Muscle of leg (tissue), 11 donors: ENCODE data around the gene KANSL1. TPM values are rescaled to one million over a fixed set of nuclear protein-coding genes. Genes with fewer than 3 reads are reported as not detected.

Experiments used
- DNase-seq: peaks from one replicate; pipeline ENCODE4 v3.0.0; 2013
- H3K27ac ChIP-seq: one replicate; pipeline ENCODE4 v1.5.1; 2013; ENCODE audit warnings: mild to moderate bottlenecking, low read length, control low read depth
- H3K27me3 ChIP-seq: one replicate; pipeline ENCODE4 v1.6.1; 2013; ENCODE audit warnings: low read length; ENCODE audit not compliant: control insufficient read depth, insufficient read depth
- H3K36me3 ChIP-seq: one replicate; pipeline ENCODE4 v1.6.1; 2013; ENCODE audit warnings: low read length; ENCODE audit not compliant: control insufficient read depth, insufficient read depth
- H3K4me1 ChIP-seq: one replicate; pipeline ENCODE4 v1.6.1; 2013; ENCODE audit warnings: low read length; ENCODE audit not compliant: control insufficient read depth, insufficient read depth
- H3K4me3 ChIP-seq: one replicate; pipeline ENCODE4 v1.5.1; 2013; ENCODE audit warnings: low read length, control low read depth
- H3K9me3 ChIP-seq: replicated peaks from 2 replicates; pipeline ENCODE4 v1.6.1; 2013; ENCODE audit warnings: low read depth, low read length; ENCODE audit not compliant: control insufficient read depth
- WGBS: methylation state at CpG from one replicate; pipeline ENCODE4 v1.1.5; 2013; ENCODE audit warnings: missing lambda C conversion rate; ENCODE audit not compliant: insufficient coverage; 5-methylcytosine and 5-hydroxymethylcytosine counted together
- polyA plus RNA-seq, 8 donors: library from polyadenylated mRNA; unstranded; fragments of 120-200 nt; gene quantifications; one replicate each; pipeline versions ENCODE4 v1.2.1 to v1.2.3, GENCODE V29; 2013; ENCODE audit warnings: inconsistent platforms in 1 of 8, low replicate concordance in 1 of 8; ENCODE audit not compliant: insufficient read length in 8 of 8, insufficient read depth in 1 of 8
- total RNA-seq: library from RNA; stranded (reverse); fragments of 120-200 nt; gene quantifications from one replicate; pipeline ENCODE4 v1.2.4, GENCODE V29; 2013

The KANSL1 gene
- total and polyA plus RNA-seq, 9 donors, result 27.9 to 76.6 (median 32.2) TPM

DNA sequence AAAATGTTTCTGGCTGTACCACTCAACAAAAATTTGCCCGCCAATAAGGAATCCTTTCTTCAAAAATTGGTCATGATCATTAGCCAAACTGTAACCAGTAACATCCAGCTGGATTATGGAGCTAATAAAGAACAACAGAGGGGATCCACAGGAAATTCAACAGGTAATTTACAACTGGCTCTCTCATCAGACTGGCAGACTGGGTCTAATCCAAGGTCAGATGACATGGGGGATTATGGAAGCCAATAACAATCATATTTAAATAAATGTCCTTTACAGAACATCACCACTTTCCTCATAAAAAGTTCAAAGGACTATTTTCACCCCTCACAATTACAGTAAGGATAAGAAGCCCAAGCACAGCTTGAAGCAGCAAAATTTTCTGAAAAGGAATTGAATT lies 66.4 kb downstream of the KANSL1 start:
- no CpG with 5 or more reads among the region's 1 CpG for WGBS

DNA sequence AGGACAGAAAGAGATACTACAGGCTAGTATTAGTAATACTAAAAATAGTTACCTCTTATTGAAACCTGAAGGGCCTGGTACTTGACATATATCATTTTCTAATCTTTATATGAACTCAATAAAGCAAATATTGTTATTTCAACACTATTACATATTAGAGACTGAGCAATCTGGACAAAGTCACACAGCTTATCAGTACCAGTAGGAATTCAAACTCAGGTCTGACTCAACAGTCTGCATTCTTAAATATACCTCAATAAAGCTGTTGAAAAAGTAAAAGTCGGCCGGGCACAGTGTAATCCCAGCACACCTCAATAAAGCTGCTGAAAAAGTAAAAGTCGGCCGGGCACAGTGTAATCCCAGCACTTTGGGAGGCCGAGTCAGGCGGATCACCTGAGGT lies 67.4 kb downstream of the KANSL1 start:
- WGBS, result 95% methylated on average over 4 of the region's 6 CpGs
- no peak overlapping the region for H3K27ac ChIP-seq

More for the DNA sequence above, 66.4 kb downstream of the KANSL1 start:
- Histone ChIP-seq H3K27ac (no peak overlapping the region), H3K9me3 (no peaks in the 10 kb centered on the region), H3K27me3 (no peaks in the 10 kb centered on the region), H3K36me3 (no peaks in the 10 kb centered on the region), H3K4me3 (no peak overlapping the region), H3K4me1 (peaks cover 7% of the 10 kb centered on the region)
- DNase-seq, result no peak

DNA sequence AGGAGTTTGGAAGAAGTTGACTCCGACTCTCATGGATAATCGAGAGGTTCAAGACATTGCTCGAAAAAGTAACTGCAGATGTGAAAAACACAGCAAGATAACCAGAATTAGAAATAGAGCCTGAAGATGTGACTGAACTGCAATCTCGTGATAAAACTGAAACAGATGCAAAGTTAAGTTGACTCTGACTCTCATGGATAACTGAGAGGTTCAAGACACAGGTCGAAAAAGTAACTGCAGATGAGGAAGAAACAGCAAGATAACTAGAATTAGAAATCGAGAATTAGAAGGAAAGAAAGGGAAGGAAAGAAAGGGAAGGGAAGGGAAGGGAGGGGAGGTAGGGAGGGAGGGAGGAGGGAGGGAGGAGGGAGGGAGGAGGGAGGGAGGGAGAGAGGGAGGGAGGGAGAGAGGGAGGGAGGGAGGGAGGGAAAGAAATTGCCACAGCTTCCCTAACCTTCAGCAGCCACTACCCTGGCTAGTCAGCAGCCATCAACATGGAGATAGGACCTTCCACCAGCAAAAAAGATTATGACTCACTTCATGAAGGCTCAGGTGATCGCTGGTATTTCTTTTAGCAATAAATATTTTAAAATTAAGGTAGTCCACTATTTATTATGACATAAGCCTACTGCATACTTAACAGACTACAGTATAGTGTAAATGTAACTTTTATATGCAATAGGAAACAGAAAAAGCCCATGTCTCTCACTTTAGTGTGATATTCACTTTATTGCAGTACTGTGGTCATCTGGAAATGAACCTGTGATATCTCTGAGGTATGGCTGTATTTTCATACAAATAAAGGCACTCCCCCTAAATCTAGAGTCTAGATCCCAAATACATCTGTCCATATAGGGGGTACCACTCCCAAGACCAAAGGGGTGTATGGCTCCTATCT lies 68.3 kb downstream of the KANSL1 start:
- no peaks in the 10 kb centered on the region for H3K9me3 ChIP-seq
- no peak overlapping the region for H3K27ac ChIP-seq
- no peak for DNase-seq
- WGBS, result 77% methylated on average over 2 of the region's 7 CpGs
- H3K4me3 ChIP-seq, result no peak overlapping the region
- peaks cover 6% of the 10 kb centered on the region for H3K4me1 ChIP-seq
- no peaks in the 10 kb centered on the region for H3K36me3 ChIP-seq
- no peaks in the 10 kb centered on the region for H3K27me3 ChIP-seq

More for the DNA sequence above, 67.4 kb downstream of the KANSL1 start:
- no peak overlapping the region for H3K4me3 ChIP-seq
- DNase-seq, result no peak
- H3K4me1 ChIP-seq, result peaks cover 9% of the 10 kb centered on the region
- H3K9me3 ChIP-seq, result no peaks in the 10 kb centered on the region
- H3K27me3 ChIP-seq, result no peaks in the 10 kb centered on the region
- H3K36me3 ChIP-seq, result no peaks in the 10 kb centered on the region

DNA sequence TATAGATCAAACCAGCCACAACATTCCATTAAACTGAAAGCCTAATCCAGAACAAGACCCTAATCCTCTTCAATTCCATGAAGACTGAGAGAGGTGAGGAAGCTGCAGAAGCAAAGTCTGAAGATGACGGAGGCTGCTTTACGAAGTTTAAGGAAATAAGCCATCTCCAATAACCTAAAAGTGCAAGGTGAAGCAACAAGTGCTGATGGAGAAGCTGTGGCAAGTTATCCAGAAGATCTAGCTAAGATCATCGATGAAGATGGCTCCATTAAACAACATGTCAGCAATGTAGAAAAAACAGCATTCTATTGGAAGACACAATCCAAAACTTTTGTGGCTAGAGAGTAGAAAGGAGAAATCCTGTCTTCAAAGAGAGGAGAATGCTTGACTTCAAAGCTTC lies 69.6 kb downstream of the KANSL1 start:
- WGBS, result no CpG with 5 or more reads among the region's 3 CpGs
- Histone ChIP-seq H3K27ac (no peak overlapping the region), H3K4me1 (peaks cover 3% of the 10 kb centered on the region), H3K27me3 (no peaks in the 10 kb centered on the region), H3K9me3 (no peaks in the 10 kb centered on the region), H3K36me3 (no peaks in the 10 kb centered on the region), H3K4me3 (no peak overlapping the region)
- DNase-seq, result no peak

DNA sequence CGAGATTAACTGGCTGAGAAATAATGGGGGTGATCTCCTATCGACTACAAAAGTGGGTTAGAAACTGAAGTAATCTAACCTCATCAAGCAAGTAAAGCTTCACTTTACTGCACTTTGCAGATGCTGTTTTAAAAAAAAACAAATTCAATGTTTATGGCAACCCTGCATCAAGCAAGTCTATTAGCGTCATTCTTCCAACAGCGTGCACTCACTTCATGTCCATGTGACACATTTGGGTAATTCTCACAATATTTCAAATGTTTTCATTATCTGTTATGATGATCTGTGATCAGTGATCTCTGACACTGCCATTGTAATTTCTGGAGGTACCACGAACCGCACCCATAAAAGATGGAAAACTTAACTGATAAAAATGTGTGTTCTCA lies 70.8 kb downstream of the KANSL1 start:
- Histone ChIP-seq H3K36me3 (no peaks in the 10 kb centered on the region), H3K4me1 (peaks cover 3% of the 10 kb centered on the region), H3K4me3 (no peak overlapping the region), H3K27me3 (no peaks in the 10 kb centered on the region), H3K9me3 (no peaks in the 10 kb centered on the region), H3K27ac (no peak overlapping the region)
- WGBS, result no CpG with 5 or more reads among the region's 6 CpGs
- DNase-seq, result no peak

DNA sequence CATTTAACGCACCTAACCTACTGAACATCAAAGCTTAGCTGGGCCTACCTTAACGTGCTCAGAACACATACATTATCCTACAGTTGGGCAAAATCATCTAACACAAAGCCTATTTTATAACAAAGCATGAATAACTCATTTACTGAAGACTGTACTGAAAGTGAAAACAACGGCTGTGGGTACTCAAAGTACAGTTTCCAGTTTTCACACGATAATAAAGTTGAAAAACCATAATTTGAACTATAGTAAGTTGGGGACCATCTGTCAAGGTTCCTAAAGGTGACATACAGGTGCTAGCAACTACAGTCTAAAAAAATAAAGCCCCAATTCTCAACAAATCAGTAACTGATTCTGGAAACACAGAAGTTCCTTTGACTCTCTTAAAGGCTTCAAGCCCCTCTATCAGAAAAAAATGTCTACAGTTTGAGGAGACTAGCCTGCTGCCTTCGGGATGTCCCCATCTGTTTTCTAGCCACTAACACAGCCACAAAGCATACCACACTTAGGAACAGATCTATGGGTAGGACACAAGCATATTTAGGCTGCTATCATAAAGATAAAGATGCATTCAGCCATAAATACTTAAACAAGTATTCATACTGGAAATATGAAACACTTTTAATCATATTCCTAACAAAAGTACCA lies 71.3 kb downstream of the KANSL1 start:
- H3K36me3 ChIP-seq, result no peaks in the 10 kb centered on the region
- no peaks in the 10 kb centered on the region for H3K27me3 ChIP-seq
- no peak overlapping the region for H3K27ac ChIP-seq
- WGBS, result no CpG with 5 or more reads among the region's 5 CpGs
- no peak for DNase-seq
- H3K4me1 ChIP-seq, result peaks cover 3% of the 10 kb centered on the region
- no peaks in the 10 kb centered on the region for H3K9me3 ChIP-seq
- H3K4me3 ChIP-seq, result no peak overlapping the region

DNA sequence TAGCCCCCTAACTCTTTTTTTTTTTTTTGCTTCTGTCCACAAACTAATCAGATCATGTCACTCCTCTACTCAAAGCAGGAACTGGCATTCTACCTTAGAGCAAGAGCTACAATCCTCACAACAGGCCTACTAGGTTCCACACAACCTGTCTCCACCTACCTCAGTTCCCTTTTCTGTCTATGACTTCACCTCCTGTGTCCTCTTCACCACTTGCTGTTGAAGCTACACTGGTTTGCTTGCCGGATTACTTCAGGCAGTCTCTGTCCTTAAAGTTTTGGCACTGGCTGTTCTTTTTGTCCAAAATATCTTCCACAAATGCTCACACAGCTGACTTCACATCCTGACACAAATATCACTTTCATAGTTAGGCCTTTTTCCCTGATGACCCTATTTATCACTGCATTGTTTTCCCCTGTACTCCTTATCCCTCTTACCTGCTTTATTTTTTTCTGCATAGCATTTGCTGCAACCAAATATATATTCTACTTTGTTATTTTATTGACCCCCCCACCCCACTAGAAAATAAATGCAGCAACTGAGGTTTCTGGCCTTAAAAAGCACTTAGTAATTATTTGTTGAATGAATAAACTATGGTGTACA lies 72.0 kb downstream of the KANSL1 start:
- peak; percentile 59 for DNase-seq
- H3K4me3 ChIP-seq, result no peak overlapping the region
- H3K9me3 ChIP-seq, result no peaks in the 10 kb centered on the region
- H3K27me3 ChIP-seq, result no peaks in the 10 kb centered on the region
- H3K36me3 ChIP-seq, result no peaks in the 10 kb centered on the region
- no peak overlapping the region for H3K27ac ChIP-seq
- peaks cover 3% of the 10 kb centered on the region for H3K4me1 ChIP-seq
- 47% methylated on average over 1 of the region's 1 CpG for WGBS

DNA sequence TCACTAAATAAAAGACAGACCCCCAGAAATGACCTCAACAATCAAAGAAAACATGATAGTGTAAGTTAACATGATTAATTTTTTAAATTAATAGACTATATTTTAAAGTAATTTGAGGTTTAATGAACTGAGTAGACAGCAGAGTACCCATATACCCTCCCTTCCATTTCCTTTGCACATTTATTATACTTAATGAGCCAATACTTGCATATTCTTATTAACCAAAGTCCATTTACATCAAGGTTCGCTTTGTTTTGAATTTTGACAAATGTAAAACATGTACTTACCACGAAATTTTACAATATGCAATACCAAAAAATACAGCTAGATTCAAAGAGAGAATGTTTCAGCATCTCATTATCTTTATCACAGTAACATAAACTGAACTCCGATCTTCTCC lies 72.7 kb downstream of the KANSL1 start:
- Histone ChIP-seq H3K9me3 (no peaks in the 10 kb centered on the region), H3K4me3 (no peak overlapping the region), H3K27me3 (no peaks in the 10 kb centered on the region), H3K36me3 (no peaks in the 10 kb centered on the region), H3K27ac (no peak overlapping the region), H3K4me1 (peaks cover 3% of the 10 kb centered on the region)
- WGBS, result 85% methylated on average over 2 of the region's 3 CpGs
- no peak for DNase-seq

DNA sequence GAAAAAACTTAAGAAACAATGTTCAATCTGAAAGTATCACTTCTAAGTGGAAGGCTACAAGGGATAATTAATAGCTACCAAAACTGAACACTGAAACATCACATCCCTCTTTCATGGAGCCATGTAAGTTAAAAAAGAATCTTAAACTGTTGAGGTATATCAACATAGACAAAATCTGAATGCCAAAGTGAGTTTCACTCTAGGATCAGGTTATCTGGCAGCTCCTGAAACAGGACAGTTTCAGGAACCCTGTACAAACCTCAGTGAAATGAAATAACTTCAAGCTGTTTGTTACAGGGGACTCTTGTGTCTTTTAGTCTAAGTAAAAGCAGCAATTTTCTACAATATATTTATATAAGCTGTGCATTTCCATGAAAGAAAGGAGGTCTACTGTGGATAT lies 73.2 kb downstream of the KANSL1 start:
- no peak overlapping the region for H3K27ac ChIP-seq
- no peaks in the 10 kb centered on the region for H3K36me3 ChIP-seq
- no peaks in the 10 kb centered on the region for H3K27me3 ChIP-seq
- H3K9me3 ChIP-seq, result no peaks in the 10 kb centered on the region
- no peak overlapping the region for H3K4me3 ChIP-seq
- no peak for DNase-seq
- H3K4me1 ChIP-seq, result peaks cover 3% of the 10 kb centered on the region

DNA sequence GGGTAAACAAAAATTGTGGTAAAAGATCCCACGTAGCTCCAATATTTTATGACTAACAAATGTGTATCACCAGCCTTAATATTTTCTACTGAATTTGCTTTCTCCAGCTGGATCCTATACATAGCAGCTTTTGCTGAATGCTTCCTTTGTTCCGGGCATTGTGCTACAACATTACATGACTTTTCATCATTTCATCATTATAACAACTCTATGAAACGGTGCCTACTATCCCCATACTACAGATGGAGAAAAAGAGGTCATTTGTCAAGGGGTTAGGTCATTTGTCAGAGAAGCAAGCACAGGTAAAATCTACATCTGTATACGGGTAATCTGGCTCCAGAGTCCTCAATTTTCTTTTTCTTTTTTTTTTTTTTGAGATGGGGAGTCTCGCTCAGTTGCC lies 74.3 kb downstream of the KANSL1 start:
- DNase-seq, result no peak
- H3K4me3 ChIP-seq, result no peak overlapping the region
- WGBS, result 100% methylated on average over 1 of the region's 5 CpGs
- no peaks in the 10 kb centered on the region for H3K9me3 ChIP-seq
- H3K27me3 ChIP-seq, result no peaks in the 10 kb centered on the region
- H3K36me3 ChIP-seq, result no peaks in the 10 kb centered on the region
- H3K27ac ChIP-seq, result no peak overlapping the region
- peaks cover 3% of the 10 kb centered on the region for H3K4me1 ChIP-seq
